WTC11 (cell line): Measurements from ENCODE around the gene GALNT9. TPM values are rescaled to one million over a fixed set of nuclear protein-coding genes. Genes with fewer than 3 reads are reported as not detected.

ENCODE experiments used
- ATAC-seq: fragments of 200-7000 bp; cut with Tn5 transposase; 2 replicates; pipeline ENCODE4 v1.10.0; 2021; ENCODE audit warnings: mild to moderate bottlenecking, moderate library complexity
- CTCF ChIA-PET: fragments of 300-600 bp; sonication (Branson Sonifier 250); formaldehyde crosslinking; loops from one replicate; lab custom pipeline; 2021; ENCODE audit warnings: antibody characterized with exemption; lab: Charles Lee
- POLR2A ChIA-PET: fragments of 350-600 bp; sonication (Branson Sonifier 250); formaldehyde crosslinking; loops from one replicate; lab custom pipeline; 2021; ENCODE audit warnings: antibody characterized with exemption; lab: Charles Lee
- DNase-seq: peaks from one replicate; pipeline ENCODE4 v3.0.0; 2021; ENCODE audit warnings: low spot score
- H3K27ac Mint-ChIP-seq: 2 replicates; pipeline ENCODE4 v1.8.0; 2021; ENCODE audit warnings: mixed read lengths
- H3K27me3 Mint-ChIP-seq: 2 replicates; pipeline ENCODE4 v1.8.0; 2021; ENCODE audit warnings: low read depth, mild to moderate bottlenecking, moderate library complexity, mixed read lengths
- H3K36me3 Mint-ChIP-seq: 2 replicates; pipeline ENCODE4 v1.8.0; 2021; ENCODE audit warnings: mixed read lengths
- H3K4me1 Mint-ChIP-seq: 2 replicates; pipeline ENCODE4 v1.8.0; 2022; ENCODE audit warnings: mixed read lengths
- H3K4me3 Mint-ChIP-seq: 2 replicates; pipeline ENCODE4 v1.8.0; 2021; ENCODE audit warnings: mild to moderate bottlenecking, moderate library complexity, mixed read lengths
- H3K9me3 Mint-ChIP-seq: 2 replicates; pipeline ENCODE4 v1.8.0; 2021; ENCODE audit warnings: mixed read lengths
- ARID4B ChIP-seq: sonication (generic); formaldehyde crosslinking; IDR thresholded peaks from 2 replicates; pipeline ENCODE4 v1.8.0; 2023; ENCODE audit warnings: missing genetic modification reagents, mild to moderate bottlenecking, borderline replicate concordance
- ATF6 ChIP-seq: sonication (generic); formaldehyde crosslinking; IDR thresholded peaks from 2 replicates; pipeline ENCODE4 v1.8.1; 2023; ENCODE audit warnings: mild to moderate bottlenecking, missing genetic modification reagents
- CBFB ChIP-seq: sonication (generic); formaldehyde crosslinking; IDR thresholded peaks from 2 replicates; pipeline ENCODE4 v1.8.1; 2022; ENCODE audit warnings: mild to moderate bottlenecking, low read depth, missing genetic modification reagents
- E2F4 ChIP-seq: sonication (generic); formaldehyde crosslinking; IDR thresholded peaks from 2 replicates; pipeline ENCODE4 v1.8.1; 2022; ENCODE audit warnings: low read depth, mild to moderate bottlenecking, moderate library complexity, missing genetic modification reagents, borderline replicate concordance
- EMX1 ChIP-seq: fragments of 250-450 bp; sonication (Bioruptor Pico); IDR thresholded peaks from 2 replicates; pipeline ENCODE4 v1.8.0; 2021; ENCODE audit warnings: mild to moderate bottlenecking
- ERG ChIP-seq: fragments of 250-450 bp; sonication (Bioruptor Pico); IDR thresholded peaks from 2 replicates; pipeline ENCODE4 v1.8.0; 2021; ENCODE audit warnings: mild to moderate bottlenecking
- ESRRA ChIP-seq: sonication (generic); formaldehyde crosslinking; IDR thresholded peaks from 2 replicates; pipeline ENCODE4 v1.8.1; 2022; ENCODE audit warnings: mild to moderate bottlenecking, missing genetic modification reagents, borderline replicate concordance
- HMGXB4 ChIP-seq: sonication (generic); formaldehyde crosslinking; IDR thresholded peaks from 2 replicates; pipeline ENCODE4 v1.8.1; 2023; ENCODE audit warnings: mild to moderate bottlenecking, moderate library complexity, missing genetic modification reagents
- KAT7 ChIP-seq: sonication (generic); formaldehyde crosslinking; IDR thresholded peaks from 2 replicates; pipeline ENCODE4 v1.8.1; 2023; ENCODE audit warnings: missing genetic modification reagents, mild to moderate bottlenecking, borderline replicate concordance
- MLX ChIP-seq: sonication (generic); formaldehyde crosslinking; IDR thresholded peaks from 2 replicates; pipeline ENCODE4 v1.8.1; 2023; ENCODE audit warnings: mild to moderate bottlenecking, missing genetic modification reagents, moderate library complexity
- MXD4 ChIP-seq: fragments of 250-450 bp; sonication (Bioruptor Pico); IDR thresholded peaks from 2 replicates; pipeline ENCODE4 v1.8.0; 2021; ENCODE audit warnings: mild to moderate bottlenecking, moderate library complexity, borderline replicate concordance
- NFATC4 ChIP-seq: fragments of 250-450 bp; sonication (Bioruptor Pico); IDR thresholded peaks from 2 replicates; pipeline ENCODE4 v1.9.0; 2021; ENCODE audit warnings: mild to moderate bottlenecking
- NFE2L1 ChIP-seq: sonication (generic); formaldehyde crosslinking; IDR thresholded peaks from 2 replicates; pipeline ENCODE4 v1.8.1; 2023; ENCODE audit warnings: missing genetic modification reagents
- NR1H2 ChIP-seq: sonication (generic); formaldehyde crosslinking; IDR thresholded peaks from 2 replicates; pipeline ENCODE4 v1.9.0; 2021; ENCODE audit warnings: mild to moderate bottlenecking, moderate library complexity, missing genetic modification reagents
- NR3C1 ChIP-seq: sonication (generic); formaldehyde crosslinking; conservative IDR thresholded peaks from 2 replicates; pipeline ENCODE4 v1.8.1; 2023; ENCODE audit warnings: low read depth, mild to moderate bottlenecking, missing genetic modification reagents
- TCF7 ChIP-seq: sonication (generic); formaldehyde crosslinking; IDR thresholded peaks from 2 replicates; pipeline ENCODE4 v1.8.0; 2022; ENCODE audit warnings: mild to moderate bottlenecking, low read depth, missing genetic modification reagents, moderate library complexity
- ZNF317 ChIP-seq: sonication (generic); formaldehyde crosslinking; IDR thresholded peaks from 2 replicates; pipeline ENCODE4 v1.8.1; 2023; ENCODE audit warnings: low read depth, mild to moderate bottlenecking, moderate library complexity, missing genetic modification reagents, borderline replicate concordance
- ZNF512 ChIP-seq: sonication (generic); formaldehyde crosslinking; IDR thresholded peaks from 2 replicates; pipeline ENCODE4 v1.8.1; 2022; ENCODE audit warnings: missing genetic modification reagents, borderline replicate concordance
- total RNA-seq: library from RNA; stranded (reverse); gene quantifications from 3 replicates; pipeline ENCODE4 v1.2.3, GENCODE V29; 2021

The GALNT9 gene
- total RNA-seq, 1 experiment from 2014 or later: 0.90 TPM

- H3K36me3 Mint-ChIP-seq: no peaks in the 10 kb centered on the region
- TF ChIP-seq MXD4 (CRISPR knock-in tag): no peak
- no peak for TF ChIP-seq TCF7 (CRISPR knock-in tag)
- TF ChIP-seq ZNF317 (CRISPR knock-in tag): no peak
- TF ChIP-seq E2F4 (CRISPR knock-in tag): no peak
- DNase-seq: peak; percentile 8
- POLR2A ChIA-PET: no interaction called here
- CTCF ChIA-PET: interaction anchor here (2.5 kb wide), 1 partner anchor 401 kb away, joined by 6 read pairs; no protein-coding TSS in a partner anchor
- no peak overlapping the region for H3K27ac Mint-ChIP-seq
- H3K9me3 Mint-ChIP-seq: no peaks in the 10 kb centered on the region
- peaks cover 12% of the 10 kb centered on the region for H3K27me3 Mint-ChIP-seq
- H3K4me3 Mint-ChIP-seq: no peak overlapping the region
- no peak for ATAC-seq
- no peaks in the 10 kb centered on the region for H3K4me1 Mint-ChIP-seq
Measured at GRCh38 chr12:132160016-132160415, 169.4 kb downstream of the GALNT9 start.

- Mint-ChIP-seq H3K36me3 (no peaks in the 10 kb centered on the region), H3K9me3 (no peaks in the 10 kb centered on the region), H3K4me3 (no peak overlapping the region), H3K4me1 (no peaks in the 10 kb centered on the region), H3K27me3 (peaks cover 12% of the 10 kb centered on the region), H3K27ac (no peak overlapping the region)
- CTCF ChIA-PET: interaction anchor here (2.5 kb wide), 1 partner anchor 401 kb away, joined by 6 read pairs; no protein-coding TSS in a partner anchor
- DNase-seq (no peak), ATAC-seq (no peak)
- POLR2A ChIA-PET: no interaction called here
- no peak for TF ChIP-seq KAT7
- TF ChIP-seq ZNF512 (CRISPR knock-in tag): no peak
- TF ChIP-seq CBFB (CRISPR knock-in tag): no peak
- TF ChIP-seq HMGXB4: no peak
- no peak for TF ChIP-seq EMX1 (CRISPR knock-in tag)
- TF ChIP-seq ATF6 (CRISPR knock-in tag): no peak
- TF ChIP-seq NR3C1 (CRISPR knock-in tag): no peak
- no peak for TF ChIP-seq ARID4B (CRISPR knock-in tag)
- TF ChIP-seq NR1H2: no peak
- no peak for TF ChIP-seq ERG (CRISPR knock-in tag)
- no peak for TF ChIP-seq NFATC4 (CRISPR knock-in tag)
- no peak for TF ChIP-seq NFE2L1 (CRISPR knock-in tag)
- TF ChIP-seq MLX (CRISPR knock-in tag): no peak
- no peak for TF ChIP-seq ESRRA (CRISPR knock-in tag)
Measured at GRCh38 chr12:132159555-132160003, 169.8 kb downstream of the GALNT9 start.
